Measurements from ENCODE around the gene DRG1. TPM values are rescaled to one million over a fixed set of nuclear protein-coding genes. Genes with fewer than 3 reads are reported as not detected.
"Not testable (repeated sequence)": the region's sequence is repeated elsewhere in the genome, so short reads cannot be mapped to it uniquely, and the experiment has no call there.

DRG1 gene
- total RNA-seq, 4 donors from 2014 or later, result 26.5 to 67.3 (median 41.2) TPM

DNA sequence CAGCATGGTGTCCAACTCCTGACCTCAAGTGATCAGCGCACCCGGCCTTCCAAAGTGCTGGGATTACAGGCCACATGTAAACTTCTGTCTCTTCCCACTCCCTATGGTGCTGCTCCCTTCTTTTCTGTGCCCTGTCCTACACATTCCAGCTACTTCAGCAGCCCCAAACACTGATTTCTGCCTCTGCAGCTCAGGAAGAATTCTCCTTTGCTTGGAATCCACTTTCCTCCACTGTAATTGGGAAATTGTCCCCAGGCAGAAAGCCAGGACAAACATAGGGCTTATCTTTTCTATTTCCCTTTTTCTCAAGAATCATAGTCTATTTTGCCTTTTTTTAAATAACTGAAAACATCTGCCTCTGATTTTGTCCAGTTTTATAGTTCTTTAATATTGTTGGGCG lies 21.3 kb upstream of the DRG1 start:
- H3K36me3 ChIP-seq, result no peaks in the 10 kb centered on the region
- H3K4me1 ChIP-seq, result no peaks in the 10 kb centered on the region
- H3K27ac ChIP-seq, result no peak overlapping the region
- 74 to 85% methylated on average over 3 of the region's 3 CpGs for WGBS, 2 donors
- TF ChIP-seq POLR2A (IDR thresholded peaks at IDR 0.05), result no peak
- TF ChIP-seq, protein P1, sequence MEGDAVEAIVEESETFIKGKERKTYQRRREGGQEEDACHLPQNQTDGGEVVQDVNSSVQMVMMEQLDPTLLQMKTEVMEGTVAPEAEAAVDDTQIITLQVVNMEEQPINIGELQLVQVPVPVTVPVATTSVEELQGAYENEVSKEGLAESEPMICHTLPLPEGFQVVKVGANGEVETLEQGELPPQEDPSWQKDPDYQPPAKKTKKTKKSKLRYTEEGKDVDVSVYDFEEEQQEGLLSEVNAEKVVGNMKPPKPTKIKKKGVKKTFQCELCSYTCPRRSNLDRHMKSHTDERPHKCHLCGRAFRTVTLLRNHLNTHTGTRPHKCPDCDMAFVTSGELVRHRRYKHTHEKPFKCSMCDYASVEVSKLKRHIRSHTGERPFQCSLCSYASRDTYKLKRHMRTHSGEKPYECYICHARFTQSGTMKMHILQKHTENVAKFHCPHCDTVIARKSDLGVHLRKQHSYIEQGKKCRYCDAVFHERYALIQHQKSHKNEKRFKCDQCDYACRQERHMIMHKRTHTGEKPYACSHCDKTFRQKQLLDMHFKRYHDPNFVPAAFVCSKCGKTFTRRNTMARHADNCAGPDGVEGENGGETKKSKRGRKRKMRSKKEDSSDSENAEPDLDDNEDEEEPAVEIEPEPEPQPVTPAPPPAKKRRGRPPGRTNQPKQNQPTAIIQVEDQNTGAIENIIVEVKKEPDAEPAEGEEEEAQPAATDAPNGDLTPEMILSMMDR (IDR thresholded peaks at IDR 0.05), result no peak
- H3K27me3 ChIP-seq, result no peaks in the 10 kb centered on the region
- H3K9me3 ChIP-seq, result no peaks in the 10 kb centered on the region
- intact Hi-C loops (cut with DNase I), result no loop called here
- no peak for DNase-seq
- H3K4me3 ChIP-seq, result no peak overlapping the region

DNA sequence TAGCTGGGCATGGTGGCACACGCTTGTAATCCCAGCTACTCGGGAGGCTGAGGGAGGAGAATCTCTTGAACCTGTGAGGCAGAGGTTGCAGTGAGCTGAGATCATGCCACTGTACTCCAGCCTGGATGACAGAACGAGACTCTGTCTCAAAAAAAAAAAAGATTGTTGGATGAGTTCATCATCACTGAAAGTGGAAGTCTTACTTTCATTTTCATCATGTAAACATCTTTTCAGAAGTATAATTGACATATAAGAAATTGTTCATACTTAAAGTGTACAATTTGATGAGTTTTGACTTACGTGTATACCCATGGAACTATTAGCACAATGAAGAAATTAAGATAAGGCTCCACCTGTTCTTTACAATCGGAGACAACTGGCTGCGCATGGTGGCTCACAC lies 20.8 kb upstream of the DRG1 start:
- H3K4me1 ChIP-seq; H3K9me3 ChIP-seq; H3K27ac ChIP-seq; intact Hi-C loops (cut with DNase I); H3K36me3 ChIP-seq; H3K27me3 ChIP-seq; DNase-seq; H3K4me3 ChIP-seq: not testable (repeated sequence)
- 58 to 66% methylated on average over 6 of the region's 6 CpGs for WGBS, 2 donors

DNA sequence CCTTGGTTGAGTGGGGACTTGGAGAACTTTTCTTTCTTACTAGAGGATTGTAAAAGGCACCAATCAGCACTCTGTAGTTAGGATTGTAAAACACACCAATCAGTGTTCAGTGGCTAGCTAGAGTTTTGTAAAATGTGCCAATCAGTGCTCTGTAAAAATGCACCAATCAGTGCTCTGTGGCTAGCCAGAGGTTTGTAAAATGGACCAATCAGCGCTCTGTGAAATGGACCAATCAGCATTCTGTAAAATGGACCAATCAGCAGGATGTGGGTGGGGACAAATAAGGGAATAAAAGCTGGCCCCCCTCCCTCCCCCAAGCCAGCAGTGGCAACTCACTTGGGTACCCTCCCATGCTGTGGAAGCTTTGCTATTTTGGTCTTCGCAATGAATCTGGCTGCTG lies 5.5 kb upstream of the DRG1 start:
- H3K4me1 ChIP-seq, result peaks cover 0 to 11% (median 0%) of the 10 kb centered on the region in 3 donors
- no peak overlapping the region for H3K27ac ChIP-seq
- no peaks in the 10 kb centered on the region for H3K27me3 ChIP-seq
- no peaks in the 10 kb centered on the region for H3K36me3 ChIP-seq
- no peak for DNase-seq
- no peak for TF ChIP-seq POLR2A (IDR thresholded peaks at IDR 0.05)
- TF ChIP-seq, protein P1 (IDR thresholded peaks at IDR 0.05), result no peak
- WGBS, 2 donors, result 81 to 100% methylated on average over 2 of the region's 2 CpGs
- intact Hi-C loops (cut with DNase I), result no loop called here
- H3K9me3 ChIP-seq, result no peaks in the 10 kb centered on the region
- no peak overlapping the region for H3K4me3 ChIP-seq

DNA sequence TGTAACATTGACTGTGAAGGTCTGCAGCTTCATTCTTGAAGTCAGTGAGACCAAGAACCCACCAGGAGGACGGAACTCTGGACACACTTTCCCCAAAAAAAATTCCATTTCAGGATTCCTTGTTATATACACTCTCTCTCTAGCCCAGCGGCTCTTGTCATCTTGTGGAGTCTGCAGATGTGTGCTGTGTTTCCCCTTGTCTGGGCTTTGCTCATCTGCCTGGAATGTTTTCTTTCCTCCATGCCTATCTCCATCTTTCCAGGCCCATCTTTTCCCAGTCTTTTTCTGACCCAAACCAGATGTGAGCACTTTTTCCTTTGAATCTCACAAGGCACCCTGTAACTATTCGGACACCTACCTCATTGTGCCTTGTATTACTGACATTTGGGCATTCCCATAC lies 5.1 kb upstream of the DRG1 start:
- H3K4me1 ChIP-seq, result peaks cover 0 to 13% (median 0%) of the 10 kb centered on the region in 3 donors
- H3K27me3 ChIP-seq, result no peaks in the 10 kb centered on the region
- intact Hi-C loops (cut with DNase I), result no loop called here
- 72 to 74% methylated on average over 3 of the region's 3 CpGs for WGBS, 2 donors
- H3K9me3 ChIP-seq, result no peaks in the 10 kb centered on the region
- no peak overlapping the region for H3K27ac ChIP-seq
- no peak overlapping the region for H3K4me3 ChIP-seq
- H3K36me3 ChIP-seq, result no peaks in the 10 kb centered on the region
- TF ChIP-seq, protein P1 (IDR thresholded peaks at IDR 0.05), result no peak
- TF ChIP-seq POLR2A (IDR thresholded peaks at IDR 0.05), result no peak
- no peak for DNase-seq

DNA sequence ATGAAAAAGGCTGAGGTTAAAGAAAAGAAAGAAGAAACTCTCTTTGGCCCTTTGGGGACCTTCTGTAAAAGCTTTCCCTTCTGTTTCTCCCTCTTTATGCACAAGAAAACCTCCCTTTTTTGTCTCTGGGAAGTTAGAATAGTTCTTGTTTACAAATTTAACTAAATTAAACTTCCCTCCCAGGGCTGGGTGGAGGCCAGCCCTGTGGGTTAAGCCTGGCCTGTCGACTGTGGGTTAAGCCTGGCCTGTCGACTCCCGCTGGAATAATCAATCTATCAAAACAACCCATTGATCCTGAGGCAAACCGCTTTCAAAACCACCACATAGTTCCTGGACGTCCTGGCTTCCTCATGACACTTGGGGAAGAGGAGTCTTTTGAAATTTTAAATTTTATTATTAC lies 1.2 kb upstream of the DRG1 start:
- H3K27ac ChIP-seq, result peak overlapping the region in 2 of 4 donors; percentile 92 to 96
- no peaks in the 10 kb centered on the region for H3K27me3 ChIP-seq
- peaks cover 0 to 37% (median 11%) of the 10 kb centered on the region in 3 donors for H3K4me1 ChIP-seq
- H3K4me3 ChIP-seq, result no peak overlapping the region
- no peak for DNase-seq
- no peaks in the 10 kb centered on the region for H3K9me3 ChIP-seq
- whole genome bisulfite sequencing, 2 donors, result 55 to 57% methylated on average over 5 of the region's 5 CpGs
- H3K36me3 ChIP-seq, result peaks cover 0 to 25% (median 1%) of the 10 kb centered on the region in 3 donors
- TF ChIP-seq, protein P1 (IDR thresholded peaks at IDR 0.05), result no peak
- intact Hi-C loops (cut with DNase I), result no loop called here

DNA sequence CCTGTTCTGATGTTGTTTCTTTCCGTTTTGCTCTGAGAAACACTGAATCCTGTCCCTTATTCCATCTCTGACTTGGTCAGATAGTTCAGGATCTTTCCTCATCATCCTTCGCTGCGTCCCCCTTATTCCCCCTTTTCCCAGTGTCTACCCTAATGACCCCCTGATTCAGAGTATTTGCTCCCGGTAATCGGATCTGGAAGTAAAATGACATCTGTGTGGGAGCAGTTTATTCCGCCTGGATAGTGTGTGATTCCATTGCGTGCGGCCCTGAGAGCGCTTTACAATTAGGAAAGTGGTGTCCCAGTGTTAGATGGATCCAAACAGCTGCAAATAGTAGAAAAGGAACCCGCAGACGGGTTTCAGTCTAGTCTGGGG lies 606 bp downstream of the DRG1 start:
- H3K27ac ChIP-seq, result peak overlapping the region; percentile 87 to 96 (median 92)
- peak overlapping the region; percentile 56 to 93 (median 83) for H3K4me3 ChIP-seq
- WGBS, 2 donors, result 1 to 6% methylated on average over 11 of the region's 11 CpGs
- no peaks in the 10 kb centered on the region for H3K9me3 ChIP-seq
- H3K36me3 ChIP-seq, result peaks cover 0 to 43% (median 15%) of the 10 kb centered on the region in 3 donors
- H3K4me1 ChIP-seq, result peaks cover 0 to 37% (median 11%) of the 10 kb centered on the region in 3 donors
- H3K27me3 ChIP-seq, result no peaks in the 10 kb centered on the region
- TF ChIP-seq POLR2A (IDR thresholded peaks at IDR 0.05), result no peak
- TF ChIP-seq, protein P1 (IDR thresholded peaks at IDR 0.05), result no peak
- DNase-seq, result no peak
- intact Hi-C loops (cut with DNase I), result no loop called here

DNA sequence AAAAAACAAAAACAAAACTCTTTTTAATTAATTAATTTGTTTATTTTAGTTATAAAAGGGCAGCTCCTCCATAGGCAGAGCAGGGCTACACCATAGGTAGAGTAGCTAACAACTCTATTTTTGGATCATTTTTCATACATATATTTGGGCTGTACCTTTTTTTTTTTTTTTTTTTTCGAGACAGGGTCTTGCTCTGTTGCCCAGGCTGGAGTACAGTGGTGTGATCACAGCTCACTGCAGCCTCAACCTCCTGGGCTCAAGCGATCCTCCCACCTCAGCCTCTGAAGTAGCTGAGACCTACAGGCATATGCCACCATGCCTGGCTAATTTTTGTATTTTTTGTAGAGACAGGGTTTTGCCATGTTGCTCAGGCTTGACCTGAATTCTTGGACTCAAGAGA lies 2.9 kb downstream of the DRG1 start:
- intact Hi-C loops (cut with DNase I), result not testable (repeated sequence)
- peaks cover 0 to 67% (median 20%) of the 10 kb centered on the region in 3 donors for H3K36me3 ChIP-seq
- WGBS, 2 donors, result 84 to 91% methylated on average over 2 of the region's 2 CpGs

More for the DNA sequence above, 2.9 kb downstream of the DRG1 start:
- H3K27ac ChIP-seq, H3K27me3 ChIP-seq, DNase-seq, H3K4me3 ChIP-seq, H3K9me3 ChIP-seq: not testable (repeated sequence)
- H3K4me1 ChIP-seq, result peaks cover 0 to 42% (median 11%) of the 10 kb centered on the region in 3 donors

Measured in esophagus squamous epithelium (tissue), 5 donors.